Retinal pigment epithelial cell (primary cell): ENCODE data around the gene OTUD4.

ENCODE experiments used
- DNase-seq: peaks from one replicate; pipeline ENCODE4 v3.0.0-alpha.2; 2010; ENCODE audit warnings: low read depth
- H3K4me3 ChIP-seq: 2 replicates; pipeline ENCODE4 v1.5.1; 2011; ENCODE audit warnings: mild to moderate bottlenecking, low read length, control low read depth, moderate library complexity
- CTCF ChIP-seq: conservative IDR thresholded peaks from 2 replicates; pipeline ENCODE4 v1.5.1; 2011; ENCODE audit warnings: low read depth, low read length, control low read depth, inconsistent platforms

OTUD4 gene

GRCh38 chr4:145178740-145179280 lies 1.6 kb downstream of the OTUD4 start:
- no peak for TF ChIP-seq CTCF
- DNase-seq = no peak
- H3K4me3 ChIP-seq = peak overlapping the region; percentile 84

DNA sequence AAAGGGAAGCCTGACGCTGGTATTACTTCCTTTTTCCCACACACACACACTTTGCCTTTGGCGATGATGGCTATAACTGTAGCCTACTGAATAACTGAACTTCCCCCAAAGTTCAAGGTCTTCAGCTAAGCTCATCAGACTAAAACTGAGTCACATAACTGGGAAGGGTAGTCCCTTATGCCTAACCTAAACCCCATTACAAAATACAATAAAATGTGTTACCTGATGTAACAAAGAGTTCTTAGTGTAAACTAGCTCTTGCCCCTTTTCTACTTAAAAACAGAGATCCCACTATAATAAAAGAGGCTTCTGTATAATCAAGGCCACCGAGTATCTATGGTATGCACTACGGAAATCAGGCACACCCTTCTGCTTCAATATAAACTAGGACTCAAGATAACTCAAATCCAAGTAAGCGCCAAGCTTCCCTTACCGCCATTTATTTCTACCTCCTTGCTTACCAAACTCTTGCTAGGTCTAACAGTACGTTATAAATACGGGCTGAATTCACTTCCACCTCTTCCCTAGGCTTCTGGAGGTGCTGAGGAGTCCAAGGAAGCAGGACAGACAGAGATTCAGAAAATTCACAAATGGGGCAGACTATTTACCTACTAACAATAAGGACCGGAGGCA lies 2.4 kb downstream of the OTUD4 start:
- TF ChIP-seq CTCF = no peak
- H3K4me3 ChIP-seq = peak overlapping the region; percentile 84
- no peak for DNase-seq

DNA sequence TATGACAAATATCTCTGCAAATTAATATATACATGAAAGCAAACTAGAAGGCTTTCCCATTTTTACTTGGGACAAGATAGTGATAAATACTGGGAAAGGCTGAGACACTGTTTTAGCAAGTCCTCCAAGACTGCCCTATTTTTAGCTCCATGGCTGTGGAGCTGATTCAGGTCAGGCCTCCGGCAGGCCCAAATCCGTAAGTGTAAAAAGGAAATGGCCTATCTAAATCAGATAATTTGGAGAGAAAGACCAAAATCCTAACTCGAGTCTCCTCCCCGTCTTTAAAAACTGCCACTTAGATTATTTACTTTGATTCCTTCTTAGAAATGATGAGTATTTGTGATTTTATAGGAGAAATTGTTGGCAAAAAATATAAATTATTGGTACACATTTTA lies 2.9 kb downstream of the OTUD4 start:
- H3K4me3 ChIP-seq = peak overlapping the region; percentile 84
- no peak for DNase-seq
- TF ChIP-seq CTCF = no peak

DNA sequence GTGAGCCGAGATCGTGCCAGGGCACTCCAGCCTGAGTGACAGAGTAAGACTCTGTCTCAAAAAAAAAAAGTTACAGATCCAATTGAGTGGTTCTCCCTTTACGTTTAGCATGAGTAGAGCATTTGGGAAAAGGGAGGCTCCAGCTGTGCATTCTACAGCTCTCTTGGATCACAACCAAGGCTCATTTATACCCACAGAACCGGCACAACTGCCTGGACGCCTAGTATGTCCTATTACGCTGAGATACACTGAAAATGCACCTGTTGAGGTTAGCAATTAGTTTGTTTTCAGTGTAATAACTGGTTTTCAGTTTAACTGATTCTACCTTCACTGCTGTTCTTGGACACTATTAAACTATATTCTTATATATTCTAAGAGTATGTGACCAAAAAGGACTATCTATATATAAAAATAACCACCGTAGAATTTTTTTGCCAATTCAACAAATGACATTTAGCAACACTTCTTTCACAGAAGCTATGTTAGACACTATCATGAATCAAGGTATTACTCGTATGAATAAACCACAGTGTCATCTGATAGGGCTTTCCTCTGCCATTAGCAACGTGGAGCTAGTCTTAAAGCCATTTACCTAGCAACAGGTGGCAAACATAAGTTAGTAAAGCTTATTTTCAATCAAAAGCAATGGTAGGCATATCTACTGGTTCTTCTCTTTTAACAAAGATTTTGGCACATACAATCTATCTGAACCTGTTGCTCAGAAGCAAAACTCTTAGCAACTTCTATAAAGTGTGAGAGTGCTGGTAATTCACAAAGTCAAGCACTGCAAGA lies 3.6 kb downstream of the OTUD4 start:
- TF ChIP-seq CTCF = no peak
- no peak for DNase-seq
- peak overlapping the region; percentile 84 for H3K4me3 ChIP-seq

DNA sequence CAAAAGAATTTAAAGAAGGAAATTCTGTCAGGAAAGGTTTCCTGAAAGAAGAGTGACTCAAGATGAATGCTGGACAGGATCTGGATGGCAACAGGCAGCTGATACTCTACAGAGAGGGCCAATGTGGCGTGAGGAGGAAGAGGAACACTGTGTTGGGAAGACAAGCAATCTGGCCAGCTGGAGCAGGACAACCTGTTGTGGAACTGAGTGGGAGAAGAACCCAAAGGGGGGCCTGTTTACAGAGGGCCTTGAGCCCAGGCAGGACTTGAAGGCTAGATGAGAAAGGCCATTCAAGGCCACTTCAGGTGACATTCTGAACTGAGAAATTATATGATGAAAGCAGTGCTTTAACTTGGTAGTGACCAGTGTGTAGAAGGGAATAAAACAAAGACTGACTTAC lies 8.5 kb downstream of the OTUD4 start:
- no peak for TF ChIP-seq CTCF
- DNase-seq = no peak
- no peak overlapping the region for H3K4me3 ChIP-seq

GRCh38 chr4:145170223-145170622 lies 10.2 kb downstream of the OTUD4 start:
- no peak for DNase-seq
- TF ChIP-seq CTCF = no peak
- no peak overlapping the region for H3K4me3 ChIP-seq
